MG63 (cell line): Measurements from ENCODE around the gene CTNNBIP1. TPM values are rescaled to one million over a fixed set of nuclear protein-coding genes. Genes with fewer than 3 reads are reported as not detected.

Experiments
- DNase-seq: peaks from one replicate; pipeline ENCODE4 v3.0.0-alpha.2; 2020
- H3K27me3 ChIP-seq: fragments of 250-450 bp; sonication (Bioruptor Pico); 2 replicates; pipeline ENCODE4 v1.5.1; 2020; ENCODE audit warnings: mild to moderate bottlenecking, moderate library complexity
- H3K36me3 ChIP-seq: fragments of 250-450 bp; sonication (Bioruptor Pico); 2 replicates; pipeline ENCODE4 v1.5.1; 2020; ENCODE audit warnings: mild to moderate bottlenecking, moderate library complexity
- H3K4me3 ChIP-seq: fragments of 250-450 bp; sonication (Bioruptor Pico); 2 replicates; pipeline ENCODE4 v1.5.1; 2020; ENCODE audit warnings: mild to moderate bottlenecking, moderate library complexity
- H3K9me3 ChIP-seq: fragments of 250-450 bp; sonication (Bioruptor Pico); 2 replicates; pipeline ENCODE4 v1.5.1; 2020; ENCODE audit warnings: mild to moderate bottlenecking, moderate library complexity
- total RNA-seq: library from RNA; depleted of rRNA; stranded (reverse); fragments of >200 nt; shearing (Covaris generic); gene quantifications from 2 replicates; pipeline ENCODE4 v1.2.3, GENCODE V29; 2014; ENCODE audit warnings: low replicate concordance

CTNNBIP1 gene
- total RNA-seq, 1 experiment from 2014 or later, result 21.5 TPM

DNA sequence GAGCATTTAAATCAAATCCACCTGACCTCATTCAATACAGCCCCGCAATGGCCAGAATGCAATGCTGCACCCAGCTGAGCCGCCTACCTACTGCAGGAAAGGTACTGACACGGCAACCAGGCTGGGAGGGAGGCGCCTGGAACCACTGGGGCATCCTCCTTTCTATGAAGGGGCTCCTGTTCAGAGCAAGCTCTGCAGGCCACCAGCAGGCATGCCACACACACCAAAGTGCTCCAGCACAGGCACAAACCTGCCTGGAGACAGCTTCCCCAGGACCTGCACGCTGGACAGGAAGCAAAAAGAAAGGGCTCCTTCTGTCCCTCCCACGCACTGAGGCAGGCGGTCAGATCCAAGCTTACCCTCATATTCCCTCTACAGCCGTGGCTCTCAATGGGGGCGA lies 21.2 kb downstream of the CTNNBIP1 start:
- H3K9me3 ChIP-seq, result no peaks in the 10 kb centered on the region
- no peaks in the 10 kb centered on the region for H3K27me3 ChIP-seq
- no peaks in the 10 kb centered on the region for H3K36me3 ChIP-seq
- no peak overlapping the region for H3K4me3 ChIP-seq
- no peak for DNase-seq

DNA sequence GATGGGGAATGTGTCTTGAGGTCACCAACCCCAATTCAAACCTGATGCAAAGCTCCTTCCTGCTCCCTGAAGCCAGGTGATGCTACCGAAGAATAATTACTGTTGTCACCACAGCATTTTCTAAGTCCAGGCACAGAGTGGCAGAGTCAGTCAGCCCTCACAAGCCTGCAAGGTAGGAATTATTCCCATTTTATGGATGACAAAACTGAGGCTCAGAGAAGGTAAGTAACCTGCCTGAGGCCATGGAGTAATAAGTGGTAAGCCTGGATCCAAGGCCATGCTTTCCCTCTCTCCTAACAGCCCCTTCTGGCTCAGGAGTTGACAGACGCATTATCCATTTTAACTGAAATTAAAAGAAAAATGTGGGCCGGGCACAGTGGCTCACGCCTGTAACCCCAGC lies 23.0 kb downstream of the CTNNBIP1 start:
- H3K4me3 ChIP-seq, result no peak overlapping the region
- H3K27me3 ChIP-seq, result no peaks in the 10 kb centered on the region
- no peaks in the 10 kb centered on the region for H3K36me3 ChIP-seq
- H3K9me3 ChIP-seq, result no peaks in the 10 kb centered on the region
- DNase-seq, result no peak

GRCh38 chr1:9886092-9886742 lies 23.9 kb downstream of the CTNNBIP1 start:
- no peak for DNase-seq
- H3K36me3 ChIP-seq, result no peaks in the 10 kb centered on the region
- no peak overlapping the region for H3K4me3 ChIP-seq
- no peaks in the 10 kb centered on the region for H3K27me3 ChIP-seq
- H3K9me3 ChIP-seq, result no peaks in the 10 kb centered on the region

DNA sequence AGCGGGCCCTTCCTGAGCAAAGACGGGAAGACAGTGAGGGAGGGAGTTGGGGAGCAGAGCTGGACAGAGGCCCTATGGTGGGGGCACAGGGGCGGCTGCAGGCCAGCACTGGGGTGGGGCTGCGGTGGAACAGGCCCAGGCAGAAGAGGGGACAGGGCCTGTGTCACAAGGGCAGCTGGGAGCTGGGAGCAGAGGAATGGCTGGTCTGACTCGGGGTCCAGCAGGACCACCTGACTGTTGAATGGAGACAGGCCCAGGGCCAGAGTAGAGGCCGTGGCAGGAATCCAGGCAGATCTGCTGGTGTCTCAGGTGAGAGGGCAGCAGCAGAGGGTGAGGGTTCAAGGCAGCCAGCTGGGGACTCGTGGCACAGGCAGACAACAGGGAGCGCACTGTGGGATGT lies 25.3 kb downstream of the CTNNBIP1 start:
- no peak for DNase-seq
- Histone ChIP-seq H3K36me3 (0 out of 2 replicates have a peak, but pooled peaks cover 2% of the 10 kb centered on the region), H3K9me3 (no peaks in the 10 kb centered on the region), H3K27me3 (no peaks in the 10 kb centered on the region), H3K4me3 (no peak overlapping the region)

DNA sequence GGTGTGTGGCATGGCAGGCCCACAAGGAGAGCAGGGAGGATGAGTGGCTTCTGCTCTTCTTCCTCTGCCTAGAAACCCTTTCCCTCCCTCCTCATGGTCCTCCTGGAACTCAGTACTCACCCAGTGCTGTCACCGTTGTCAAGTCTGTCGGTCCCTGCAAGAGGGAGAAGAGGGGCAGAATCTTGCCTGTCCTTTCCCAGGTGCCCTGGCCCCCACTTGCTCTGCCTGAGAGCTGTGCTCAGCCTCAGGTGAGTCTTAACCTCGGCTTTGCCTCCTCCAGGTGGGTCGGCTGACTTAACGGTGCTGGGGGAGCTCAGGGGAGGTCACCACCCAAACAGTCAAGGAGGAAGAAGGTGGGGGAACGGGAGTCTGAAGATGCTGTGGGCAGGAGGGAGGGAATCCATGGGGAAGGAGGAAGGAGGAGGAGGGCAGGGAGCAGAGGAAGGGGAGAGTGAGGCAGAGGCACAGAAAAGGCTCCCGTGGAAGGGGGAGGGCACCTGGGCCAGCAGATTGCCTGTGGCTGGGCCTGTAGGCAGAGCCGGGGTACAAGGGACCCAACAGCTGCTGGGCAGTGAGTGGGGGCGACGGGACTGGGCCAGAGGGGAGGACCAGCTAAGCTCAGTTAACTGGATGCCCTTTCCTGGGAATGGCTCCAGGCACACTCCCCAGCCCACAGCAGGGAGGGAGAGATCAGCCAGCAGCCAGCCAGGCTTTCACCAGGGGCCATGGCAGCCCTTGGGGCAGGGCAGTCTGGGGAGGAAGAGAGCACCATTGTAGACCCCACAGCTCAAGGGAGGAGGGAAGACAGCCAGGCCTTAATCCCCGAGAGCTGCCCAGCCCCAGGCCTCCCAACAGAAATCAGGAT lies 26.3 kb downstream of the CTNNBIP1 start:
- Histone ChIP-seq H3K4me3 (no peak overlapping the region), H3K9me3 (no peaks in the 10 kb centered on the region), H3K36me3 (0 out of 2 replicates have a peak, but pooled peaks cover 2% of the 10 kb centered on the region), H3K27me3 (no peaks in the 10 kb centered on the region)
- DNase-seq, result peak; percentile 70

DNA sequence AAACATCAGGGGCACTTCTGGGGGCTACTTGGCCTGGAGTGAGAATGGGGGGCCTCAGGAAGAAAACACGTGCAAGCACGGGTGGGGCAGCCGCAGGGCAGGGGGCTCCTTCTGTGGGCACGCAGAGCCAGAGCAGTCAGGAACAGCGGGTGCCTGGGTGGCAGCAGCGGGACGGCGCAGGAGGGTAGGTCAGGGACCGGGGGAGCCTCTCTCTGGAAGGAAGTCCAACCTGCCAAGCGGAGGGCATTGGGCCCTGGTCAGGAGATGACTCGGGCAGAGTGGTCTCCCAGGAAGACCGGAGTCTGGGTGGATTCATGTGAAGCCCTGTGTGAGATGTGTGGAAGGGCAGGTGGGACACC lies 27.1 kb downstream of the CTNNBIP1 start:
- H3K9me3 ChIP-seq, result no peaks in the 10 kb centered on the region
- H3K4me3 ChIP-seq, result no peak overlapping the region
- H3K27me3 ChIP-seq, result no peaks in the 10 kb centered on the region
- 0 out of 2 replicates have a peak, but pooled peaks cover 2% of the 10 kb centered on the region for H3K36me3 ChIP-seq
- no peak for DNase-seq

GRCh38 chr1:9882296-9882944 lies 27.6 kb downstream of the CTNNBIP1 start:
- no peak for DNase-seq
- Histone ChIP-seq H3K9me3 (no peaks in the 10 kb centered on the region), H3K36me3 (0 out of 2 replicates have a peak, but pooled peaks cover 2% of the 10 kb centered on the region), H3K27me3 (no peaks in the 10 kb centered on the region), H3K4me3 (no peak overlapping the region)

GRCh38 chr1:9881838-9882249 lies 28.2 kb downstream of the CTNNBIP1 start:
- Histone ChIP-seq H3K9me3 (no peaks in the 10 kb centered on the region), H3K4me3 (no peak overlapping the region), H3K36me3 (0 out of 2 replicates have a peak, but pooled peaks cover 2% of the 10 kb centered on the region), H3K27me3 (no peaks in the 10 kb centered on the region)
- DNase-seq, result peak; percentile 84

GRCh38 chr1:9878404-9878803 lies 31.7 kb downstream of the CTNNBIP1 start:
- Histone ChIP-seq H3K36me3 (0 out of 2 replicates have a peak, but pooled peaks cover 2% of the 10 kb centered on the region), H3K9me3 (no peaks in the 10 kb centered on the region), H3K4me3 (no peak overlapping the region), H3K27me3 (no peaks in the 10 kb centered on the region)
- DNase-seq, result no peak

GRCh38 chr1:9877962-9878361 lies 32.1 kb downstream of the CTNNBIP1 start:
- 0 out of 2 replicates have a peak, but pooled peaks cover 2% of the 10 kb centered on the region for H3K36me3 ChIP-seq
- no peaks in the 10 kb centered on the region for H3K27me3 ChIP-seq
- H3K9me3 ChIP-seq, result no peaks in the 10 kb centered on the region
- no peak overlapping the region for H3K4me3 ChIP-seq
- DNase-seq, result no peak

DNA sequence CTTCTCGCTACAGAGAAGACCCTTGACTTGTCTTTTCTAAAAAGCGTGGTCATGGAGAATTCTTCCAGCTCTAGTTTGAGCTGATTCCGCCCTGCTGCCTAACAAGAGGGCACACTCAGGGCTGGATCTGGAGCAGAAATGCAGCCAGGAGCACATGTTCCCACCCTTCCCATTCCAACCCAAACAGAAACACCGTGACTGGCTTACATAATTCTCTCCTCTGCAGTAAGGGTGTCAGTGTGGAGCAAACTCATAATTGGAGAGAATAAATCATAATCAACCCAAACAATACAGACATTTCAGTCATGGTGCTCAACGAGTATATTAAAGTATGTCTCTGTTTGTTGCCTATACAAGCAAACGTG lies 34.5 kb downstream of the CTNNBIP1 start:
- H3K4me3 ChIP-seq, result no peak overlapping the region
- 0 out of 2 replicates have a peak, but pooled peaks cover 2% of the 10 kb centered on the region for H3K36me3 ChIP-seq
- H3K9me3 ChIP-seq, result no peaks in the 10 kb centered on the region
- no peaks in the 10 kb centered on the region for H3K27me3 ChIP-seq
- DNase-seq, result no peak

DNA sequence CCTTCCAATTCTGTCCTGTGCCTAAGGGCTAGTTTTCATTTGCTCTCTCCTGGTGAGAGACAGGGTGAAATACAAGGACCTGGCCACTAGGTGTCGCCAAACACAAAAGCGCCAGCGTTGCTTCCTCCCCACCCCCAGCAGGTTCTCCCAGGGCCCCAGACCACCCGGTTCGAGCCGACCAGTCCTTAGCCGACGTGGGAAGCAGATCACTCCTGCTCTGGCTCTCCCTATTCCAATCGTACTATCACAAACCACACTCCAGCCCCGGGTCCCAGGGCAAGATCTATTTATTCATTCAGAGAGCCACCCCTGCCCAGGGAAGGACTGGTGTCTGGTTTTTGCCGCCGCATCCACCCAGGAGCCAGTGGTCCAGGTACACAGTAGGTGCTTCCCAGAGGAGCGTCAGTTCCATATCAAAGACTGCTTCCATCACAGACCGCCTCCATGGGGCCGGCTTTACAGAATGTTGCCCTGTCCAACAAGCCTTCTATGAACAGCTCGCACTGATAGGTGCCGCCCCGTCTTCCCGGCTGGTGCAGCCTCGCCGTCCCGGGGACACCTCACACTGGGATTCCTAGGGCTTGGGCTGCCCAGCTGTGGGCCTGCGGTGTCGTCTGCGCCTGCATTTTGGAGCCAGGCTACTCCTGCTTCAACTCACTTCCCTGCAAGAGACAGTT lies 35.0 kb downstream of the CTNNBIP1 start:
- Histone ChIP-seq H3K27me3 (no peaks in the 10 kb centered on the region), H3K9me3 (no peaks in the 10 kb centered on the region), H3K4me3 (no peak overlapping the region), H3K36me3 (no peaks in the 10 kb centered on the region)
- peak; percentile 57 for DNase-seq

GRCh38 chr1:9874412-9874811 lies 35.7 kb downstream of the CTNNBIP1 start:
- Histone ChIP-seq H3K27me3 (no peaks in the 10 kb centered on the region), H3K9me3 (no peaks in the 10 kb centered on the region), H3K36me3 (no peaks in the 10 kb centered on the region), H3K4me3 (no peak overlapping the region)
- DNase-seq, result no peak

- Histone ChIP-seq H3K36me3 (no peaks in the 10 kb centered on the region), H3K4me3 (no peak overlapping the region), H3K27me3 (no peaks in the 10 kb centered on the region), H3K9me3 (no peaks in the 10 kb centered on the region)
- DNase-seq, result no peak
Observed at GRCh38 chr1:9873992-9874391, 36.1 kb downstream of the CTNNBIP1 start.

DNA sequence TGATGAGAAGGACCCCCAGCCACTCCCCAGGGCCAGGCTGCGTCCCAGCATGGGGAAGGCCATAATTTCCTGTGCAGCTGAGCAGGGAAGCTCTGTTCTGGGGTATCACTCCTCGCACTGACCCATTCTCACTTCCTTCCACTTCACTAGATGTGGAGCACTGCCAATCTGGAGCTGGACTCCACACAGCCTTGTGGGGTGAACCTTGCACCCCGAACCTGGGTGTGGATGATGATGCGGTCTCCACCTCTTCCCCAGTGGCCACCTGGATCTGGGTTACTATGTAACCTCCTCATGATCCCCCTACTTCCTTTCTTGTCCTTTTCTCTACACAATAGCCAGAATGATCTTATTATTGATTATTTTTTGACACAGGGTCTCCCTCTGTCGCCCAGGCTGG lies 36.7 kb downstream of the CTNNBIP1 start:
- no peaks in the 10 kb centered on the region for H3K9me3 ChIP-seq
- H3K36me3 ChIP-seq, result no peaks in the 10 kb centered on the region; the same call in 1 of the 2 replicates
- no peak overlapping the region for H3K4me3 ChIP-seq
- no peaks in the 10 kb centered on the region for H3K27me3 ChIP-seq
- DNase-seq, result no peak

GRCh38 chr1:9872430-9873165 lies 37.5 kb downstream of the CTNNBIP1 start:
- peak; percentile 37 for DNase-seq

More at GRCh38 chr1:9872430-9873165, 37.5 kb downstream of the CTNNBIP1 start:
- Histone ChIP-seq H3K4me3 (no peak overlapping the region), H3K9me3 (no peaks in the 10 kb centered on the region), H3K36me3 (no peaks in the 10 kb centered on the region; the same call in 1 of the 2 replicates), H3K27me3 (no peaks in the 10 kb centered on the region)
